H1 (cell line): ENCODE measurements around the gene TMPRSS12.

ENCODE experiments used
- CHD1 ChIP-seq: IDR thresholded peaks from 2 replicates; pipeline ENCODE4 v1.6.1; 2012; ENCODE audit warnings: low read depth, low read length, improper control_type of control experiment
- CTCF ChIP-seq, 3 experiments: IDR thresholded peaks; 1 replicate in 2 of 3; 2 replicates in 1 of 3; pipeline versions ENCODE4 v1.5.1 to v1.6.1; 2011; ENCODE audit warnings: low read length in 3 of 3, mild to moderate bottlenecking in 3 of 3, inconsistent platforms in 2 of 3, low read depth in 1 of 3, moderate library complexity in 1 of 3; ENCODE audit not compliant: insufficient read depth in 1 of 3; ENCODE audit errors: control extremely low read depth in 1 of 3
- MAX ChIP-seq: IDR thresholded peaks from 2 replicates; pipeline ENCODE4 v1.6.1; 2012; ENCODE audit warnings: inconsistent platforms
- TCF12 ChIP-seq: IDR thresholded peaks from 2 replicates; pipeline ENCODE4 v1.6.1; 2011; ENCODE audit warnings: low read depth, mild to moderate bottlenecking, low read length
- YY1 ChIP-seq: IDR thresholded peaks from 2 replicates; pipeline ENCODE4 v1.6.1; 2011; ENCODE audit warnings: low read depth, mild to moderate bottlenecking, low read length
- ZNF274 ChIP-seq: IDR thresholded peaks from 2 replicates; pipeline ENCODE4 v1.7.0; 2012; ENCODE audit warnings: low read length, borderline replicate concordance; ENCODE audit errors: extremely low read depth

GRCh38 chr12:50845021-50845647 lies 2.4 kb downstream of the TMPRSS12 start:
- TF ChIP-seq CHD1 (no peak), YY1 (no peak), CTCF (IDR thresholded peaks at IDR 0.05; ENCODE audit: control extremely low read depth in 1 of 3, insufficient read depth in 1 of 3, low read depth in 1 of 3, low read length in 3 of 3) (no peak), MAX (no peak), ZNF274 (no peak), TCF12 (no peak)
